ENCODE measurements around the gene KANK3.
"Not testable (repeated sequence)": the region's sequence is repeated elsewhere in the genome, so short reads cannot be mapped to it uniquely, and the experiment has no call there.

KANK3 gene

DNA sequence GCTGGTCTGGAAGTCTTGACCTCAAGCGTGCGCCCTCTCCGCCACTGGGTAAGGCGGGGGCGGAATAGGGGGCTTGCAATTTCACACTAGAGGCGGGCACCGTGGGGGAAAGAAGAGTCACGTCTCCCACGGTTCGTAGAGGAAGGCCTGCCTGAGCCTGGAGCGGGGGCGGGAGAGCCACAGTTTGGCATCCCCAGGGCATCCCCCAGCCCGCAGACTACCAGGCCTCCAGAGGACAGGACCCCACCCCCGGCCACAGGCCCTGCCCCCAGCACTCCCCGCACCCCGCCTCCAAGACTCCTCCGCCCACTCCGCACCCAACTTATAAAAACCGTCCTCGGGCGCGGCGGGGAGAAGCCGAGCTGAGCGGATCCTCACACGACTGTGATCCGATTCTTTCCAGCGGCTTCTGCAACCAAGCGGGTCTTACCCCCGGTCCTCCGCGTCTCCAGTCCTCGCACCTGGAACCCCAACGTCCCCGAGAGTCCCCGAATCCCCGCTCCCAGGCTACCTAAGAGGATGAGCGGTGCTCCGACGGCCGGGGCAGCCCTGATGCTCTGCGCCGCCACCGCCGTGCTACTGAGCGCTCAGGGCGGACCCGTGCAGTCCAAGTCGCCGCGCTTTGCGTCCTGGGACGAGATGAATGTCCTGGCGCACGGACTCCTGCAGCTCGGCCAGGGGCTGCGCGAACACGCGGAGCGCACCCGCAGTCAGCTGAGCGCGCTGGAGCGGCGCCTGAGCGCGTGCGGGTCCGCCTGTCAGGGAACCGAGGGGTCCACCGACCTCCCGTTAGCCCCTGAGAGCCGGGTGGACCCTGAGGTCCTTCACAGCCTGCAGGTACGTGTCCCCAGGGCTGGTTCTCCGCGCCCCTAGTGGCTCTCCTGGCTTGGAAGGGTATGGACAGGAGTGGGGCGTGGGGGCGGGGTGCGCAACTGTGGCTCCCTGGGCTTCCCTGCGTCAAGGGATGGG, 21.0 kb upstream of the KANK3 start, which contains the start of gene ANGPTL4:
Gene ANGPTL4 (plus strand): TSS at position 353 of the 969 bp plus-strand sequence. CDS start 167 bp downstream, at position 520.
- DNase-seq (ENCODE audit: extremely low read depth, low read depth) = no peak
- H3K4me3 ChIP-seq (replicated peaks; ENCODE audit: low read depth, low read length) = peak within 1 kb of the TSS; percentile 25
- TF ChIP-seq, protein P1, sequence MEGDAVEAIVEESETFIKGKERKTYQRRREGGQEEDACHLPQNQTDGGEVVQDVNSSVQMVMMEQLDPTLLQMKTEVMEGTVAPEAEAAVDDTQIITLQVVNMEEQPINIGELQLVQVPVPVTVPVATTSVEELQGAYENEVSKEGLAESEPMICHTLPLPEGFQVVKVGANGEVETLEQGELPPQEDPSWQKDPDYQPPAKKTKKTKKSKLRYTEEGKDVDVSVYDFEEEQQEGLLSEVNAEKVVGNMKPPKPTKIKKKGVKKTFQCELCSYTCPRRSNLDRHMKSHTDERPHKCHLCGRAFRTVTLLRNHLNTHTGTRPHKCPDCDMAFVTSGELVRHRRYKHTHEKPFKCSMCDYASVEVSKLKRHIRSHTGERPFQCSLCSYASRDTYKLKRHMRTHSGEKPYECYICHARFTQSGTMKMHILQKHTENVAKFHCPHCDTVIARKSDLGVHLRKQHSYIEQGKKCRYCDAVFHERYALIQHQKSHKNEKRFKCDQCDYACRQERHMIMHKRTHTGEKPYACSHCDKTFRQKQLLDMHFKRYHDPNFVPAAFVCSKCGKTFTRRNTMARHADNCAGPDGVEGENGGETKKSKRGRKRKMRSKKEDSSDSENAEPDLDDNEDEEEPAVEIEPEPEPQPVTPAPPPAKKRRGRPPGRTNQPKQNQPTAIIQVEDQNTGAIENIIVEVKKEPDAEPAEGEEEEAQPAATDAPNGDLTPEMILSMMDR (IDR thresholded peaks at IDR 0.05; ENCODE audit: low read depth, low read length, missing control alignments) = peak; percentile 10

DNA sequence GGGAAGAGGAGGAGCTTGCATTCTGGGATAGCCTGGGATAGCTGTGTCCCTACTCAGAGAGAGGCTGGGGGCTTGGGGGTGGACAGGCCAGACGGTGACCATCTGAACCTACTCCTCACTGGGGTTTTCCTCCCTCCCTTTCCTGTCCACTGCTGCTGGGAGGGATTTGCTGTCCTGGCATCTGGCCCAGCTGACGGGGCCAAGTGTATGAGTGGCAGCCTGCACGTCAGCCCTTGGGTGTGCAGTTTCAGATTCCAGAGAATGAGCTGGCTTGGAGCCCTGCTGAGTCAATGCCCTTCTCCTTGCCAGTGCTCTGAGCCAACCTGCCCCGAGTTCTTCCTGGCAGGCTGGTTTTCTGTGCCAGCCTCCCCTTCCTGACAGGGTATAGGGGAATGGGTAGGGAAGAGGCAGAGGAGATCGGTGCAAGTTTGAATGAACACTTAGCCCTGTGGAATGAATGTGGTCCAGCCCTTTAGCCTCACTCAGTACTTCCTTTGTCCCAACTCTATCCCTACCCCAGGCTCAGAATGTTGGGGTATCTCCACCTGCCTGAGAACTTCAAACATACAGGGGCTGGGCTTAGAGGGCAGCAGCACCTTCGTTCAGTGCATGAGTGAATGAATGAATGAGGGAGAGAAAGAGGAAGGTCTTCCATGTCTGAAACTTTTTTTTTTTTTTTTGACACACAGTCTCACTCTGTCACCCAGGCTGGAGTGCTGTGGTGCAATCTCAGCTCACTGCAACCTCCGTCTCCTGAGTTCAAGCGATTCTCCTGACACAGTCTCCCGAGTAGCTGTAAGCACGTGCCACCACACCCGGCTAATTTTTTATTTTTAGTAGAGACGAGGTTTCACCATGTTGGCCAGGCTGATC, 19.1 kb upstream of the KANK3 start:
- TF ChIP-seq, protein P1 (IDR thresholded peaks at IDR 0.05; ENCODE audit: low read depth, low read length, missing control alignments) = no peak
- DNase-seq (ENCODE audit: extremely low read depth, low read depth) = peak; percentile 83
- no peak overlapping the region for H3K4me3 ChIP-seq (replicated peaks; ENCODE audit: low read depth, low read length)

DNA sequence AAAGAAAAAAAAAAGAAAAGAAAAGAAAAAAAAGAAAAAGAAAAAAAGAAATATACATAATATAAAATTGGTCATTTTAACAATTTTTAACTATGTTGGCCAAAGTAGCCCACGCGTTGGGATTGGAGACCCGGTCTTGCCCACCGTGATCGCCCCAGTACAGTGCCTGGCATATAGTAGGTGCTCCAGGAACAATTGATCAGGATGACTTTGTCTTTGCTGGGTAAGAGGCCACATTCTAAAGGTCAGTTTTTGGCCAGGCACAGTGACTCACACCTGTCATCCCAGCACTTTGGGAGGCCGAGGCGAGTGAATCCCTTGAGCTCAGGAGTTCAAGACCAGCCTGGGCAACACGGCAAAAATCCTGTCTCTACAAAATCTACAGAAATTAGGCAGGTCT, 17.1 kb upstream of the KANK3 start:
- no peak overlapping the region for H3K4me3 ChIP-seq (replicated peaks; ENCODE audit: low read depth, low read length)
- no peak for DNase-seq (ENCODE audit: extremely low read depth, low read depth)
- TF ChIP-seq, protein P1 (IDR thresholded peaks at IDR 0.05; ENCODE audit: low read depth, low read length, missing control alignments) = no peak

DNA sequence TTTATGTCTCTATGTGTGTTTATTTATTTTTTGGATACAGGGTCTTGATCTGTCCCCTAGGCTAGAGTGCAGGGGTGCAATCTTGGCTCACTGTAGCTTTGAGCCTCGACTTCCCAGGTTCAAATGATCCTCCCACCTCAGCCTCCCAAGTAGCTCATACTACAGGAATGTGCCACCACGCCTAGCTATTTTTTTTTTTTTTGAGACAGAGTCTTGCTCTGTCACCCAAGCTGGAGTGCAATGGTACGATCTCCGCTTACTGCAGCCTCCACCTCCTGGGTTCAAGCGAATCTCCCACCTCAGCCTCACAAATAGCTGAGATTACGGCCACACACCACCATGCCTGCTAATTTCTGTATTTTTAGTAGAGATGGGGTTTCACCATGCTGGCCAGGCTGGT, 15.9 kb upstream of the KANK3 start:
- no peak for DNase-seq (ENCODE audit: extremely low read depth, low read depth)
- TF ChIP-seq, protein P1 (IDR thresholded peaks at IDR 0.05; ENCODE audit: low read depth, low read length, missing control alignments) = no peak

DNA sequence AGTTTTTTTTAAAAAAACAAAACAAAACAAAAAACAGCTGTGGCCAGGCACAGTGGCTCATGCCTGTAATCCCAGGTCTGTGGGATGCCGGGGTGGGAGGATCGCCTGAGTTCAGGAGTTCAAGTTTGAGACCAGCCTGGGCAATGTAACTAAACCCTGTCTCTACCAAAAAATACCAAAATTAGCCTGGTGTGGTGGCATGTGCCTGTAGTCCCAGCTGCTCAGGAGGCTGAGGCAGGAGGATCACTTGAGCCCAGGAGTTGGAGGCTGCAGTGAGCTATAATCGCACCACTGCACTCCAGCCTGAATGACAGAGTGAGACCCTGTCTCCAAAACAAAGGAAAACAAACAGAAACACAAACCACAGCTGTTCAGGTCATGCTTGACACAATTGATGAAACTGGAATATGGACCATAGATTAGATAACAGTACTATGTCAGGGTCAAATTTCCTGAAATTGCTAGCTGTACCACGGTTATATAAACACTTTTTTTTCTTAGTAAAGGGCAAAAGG, 14.0 kb upstream of the KANK3 start:
- TF ChIP-seq, protein P1 (IDR thresholded peaks at IDR 0.05; ENCODE audit: low read depth, low read length, missing control alignments) = no peak
- DNase-seq (ENCODE audit: extremely low read depth, low read depth) = no peak
- no peak overlapping the region for H3K4me3 ChIP-seq (replicated peaks; ENCODE audit: low read depth, low read length)

More for the DNA sequence above, 15.9 kb upstream of the KANK3 start:
- H3K4me3 ChIP-seq (replicated peaks; ENCODE audit: low read depth, low read length) = no peak overlapping the region

DNA sequence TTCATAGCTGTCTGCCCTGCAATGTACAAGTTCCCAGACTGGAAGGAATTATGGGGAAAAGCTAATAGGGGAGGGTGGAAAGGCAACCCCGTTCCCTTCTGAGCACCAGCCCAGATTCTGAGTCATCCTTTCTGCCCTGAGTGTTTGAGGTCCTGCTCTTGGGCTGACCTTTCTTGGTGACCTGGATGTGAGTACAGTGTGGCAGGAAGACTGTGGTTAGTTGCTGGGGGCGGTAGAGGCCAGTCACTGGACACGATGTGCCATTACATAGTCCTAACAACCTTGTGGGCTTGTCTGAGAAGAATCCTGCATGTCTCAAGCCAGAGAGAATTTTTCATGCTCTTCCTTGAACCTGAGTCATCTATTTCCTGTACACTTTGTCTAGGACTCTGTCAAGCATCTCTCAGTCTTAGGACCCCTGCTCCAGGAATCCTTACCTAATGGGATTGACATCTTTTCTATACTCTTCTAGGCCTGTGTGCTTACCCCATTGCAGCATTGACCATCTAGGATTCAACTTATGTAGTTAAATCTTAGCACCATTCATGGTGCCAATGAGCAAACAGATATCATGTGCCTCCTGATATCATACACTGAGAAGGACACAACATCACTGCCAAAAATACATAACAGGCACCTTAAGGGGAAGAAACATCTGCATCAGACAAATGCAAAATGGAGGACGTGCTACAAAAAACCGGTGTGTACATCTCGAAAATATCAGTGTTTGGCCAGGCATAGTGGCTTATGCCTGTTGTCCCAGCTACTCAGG, 12.8 kb upstream of the KANK3 start:
- DNase-seq (ENCODE audit: extremely low read depth, low read depth) = peak; percentile 90
- TF ChIP-seq, protein P1 (IDR thresholded peaks at IDR 0.05; ENCODE audit: low read depth, low read length, missing control alignments) = no peak
- no peak overlapping the region for H3K4me3 ChIP-seq (replicated peaks; ENCODE audit: low read depth, low read length)

DNA sequence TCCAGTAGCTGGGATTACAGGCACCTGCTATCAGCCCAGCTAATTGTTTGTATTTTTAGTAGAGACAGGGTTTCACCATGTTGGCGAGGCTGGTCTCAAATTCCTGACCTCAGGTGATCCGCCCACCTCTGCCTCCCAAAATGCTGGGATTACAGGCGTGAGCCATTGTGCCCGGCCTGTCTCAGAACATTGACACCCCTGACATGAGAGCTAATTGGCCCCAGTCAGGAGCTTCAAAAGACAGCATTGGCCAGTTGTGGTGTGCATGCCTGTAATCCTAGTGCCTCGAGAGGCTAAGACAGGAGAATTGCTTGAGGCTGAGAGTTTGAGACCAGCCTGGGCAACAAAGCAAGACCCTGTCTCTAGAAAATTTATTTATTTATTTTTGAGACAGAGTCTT, 9.8 kb upstream of the KANK3 start:
- not testable (repeated sequence) for H3K4me3 ChIP-seq (replicated peaks; ENCODE audit: low read depth, low read length); DNase-seq (ENCODE audit: extremely low read depth, low read depth)

All from HFF-Myc (cell line).